Endothelial cell of umbilical vein (primary cell): Measurements from ENCODE around the gene SGCD. TPM values are rescaled to one million over a fixed set of nuclear protein-coding genes. Genes with fewer than 3 reads are reported as not detected.

Source experiments
- BruUV-seq: library from RNA; stranded (reverse); fragments of 400-500 nt; replicated peaks from 2 replicates; lab custom pipeline; 2021; lab: Mats Ljungman, UMichigan
- CTCF ChIA-PET: fragments of 300-600, 350-600 bp; sonication (Branson Sonifier 250); formaldehyde crosslinking; loops from one replicate; lab custom pipeline; 2021; ENCODE audit warnings: antibody characterized with exemption, inconsistent platforms; lab: Charles Lee
- POLR2A ChIA-PET: fragments of 300-600, 350-600 bp; sonication (Branson Sonifier 250); formaldehyde crosslinking; loops from one replicate; lab custom pipeline; 2021; ENCODE audit warnings: antibody characterized with exemption, inconsistent platforms; lab: Charles Lee
- DNase-seq: peaks from one replicate; pipeline ENCODE4 v3.0.0-alpha.2; 2011; ENCODE audit warnings: low read depth, low spot score
- FAIRE-seq: peaks from 2 replicates; lab custom pipeline; 2011; peaks lifted over from hg19 to GRCh38; lab: Jason Lieb, UNC
- H2AFZ ChIP-seq: 2 replicates; pipeline ENCODE4 v1.6.0; 2012; ENCODE audit warnings: low read depth, low read length, control low read depth, inconsistent platforms
- H3K27ac ChIP-seq: 2 replicates; pipeline ENCODE4 v1.5.1; 2011; ENCODE audit warnings: low read depth, mild to moderate bottlenecking, control low read depth, low read length, moderate library complexity; ENCODE audit not compliant: insufficient read depth
- H3K27me3 ChIP-seq, 2 experiments: 2 replicates each; pipeline versions ENCODE4 v1.6.0 to v1.6.1; 2011; ENCODE audit warnings: low read length in 2 of 2, mixed read lengths in 1 of 2; ENCODE audit not compliant: control insufficient read depth in 2 of 2, insufficient read depth in 2 of 2
- H3K36me3 ChIP-seq, 2 experiments: 2 replicates in 1 of 2; 3 replicates in 1 of 2; pipeline ENCODE4 v1.5.1; 2011; ENCODE audit warnings: low read length in 2 of 2, mild to moderate bottlenecking in 1 of 2, moderate library complexity in 1 of 2; ENCODE audit not compliant: control insufficient read depth in 2 of 2, insufficient read depth in 2 of 2; ENCODE audit errors: extremely low read depth in 1 of 2
- H3K4me1 ChIP-seq: 3 replicates; pipeline ENCODE4 v1.5.1; 2011; ENCODE audit warnings: mild to moderate bottlenecking, low read length; ENCODE audit not compliant: control insufficient read depth, insufficient read depth; ENCODE audit errors: extremely low read depth
- H3K4me2 ChIP-seq: 2 replicates; pipeline ENCODE4 v1.6.1; 2011; ENCODE audit warnings: low read length, control low read depth, mixed read lengths; ENCODE audit not compliant: insufficient read depth
- H3K4me3 ChIP-seq, 3 experiments: fragments of 200-600 bp in 1 of 3; sonication (generic), shearing (Covaris generic) in 1 of 3; replicated peaks in 1 of 3; 2 replicates each; pipeline ENCODE4 v1.5.1; 2011 to 2016; ENCODE audit warnings: control low read depth in 3 of 3, low read length in 3 of 3, mild to moderate bottlenecking in 2 of 3, inconsistent platforms in 1 of 3, low read depth in 1 of 3, moderate library complexity in 1 of 3; ENCODE audit not compliant: insufficient read depth in 1 of 3
- H3K79me2 ChIP-seq: 2 replicates; pipeline ENCODE4 v1.6.0; 2012; ENCODE audit warnings: low read length, inconsistent platforms; ENCODE audit not compliant: control insufficient read depth, insufficient read depth
- H3K9ac ChIP-seq: replicated peaks from 2 replicates; pipeline ENCODE3; 2011; ENCODE audit warnings: low read length, control low read depth; ENCODE audit not compliant: insufficient read depth; ENCODE audit errors: extremely low read depth
- H3K9me1 ChIP-seq: replicated peaks from 3 replicates; pipeline ENCODE4 v1.6.0; 2011; ENCODE audit warnings: mild to moderate bottlenecking, low read length; ENCODE audit not compliant: control insufficient read depth, insufficient read depth; ENCODE audit errors: extremely low read depth
- H3K9me3 ChIP-seq: replicated peaks from 2 replicates; pipeline ENCODE4 v1.5.1; 2012; ENCODE audit warnings: low read length, inconsistent platforms; ENCODE audit not compliant: control insufficient read depth, insufficient read depth
- H4K20me1 ChIP-seq: replicated peaks from 2 replicates; pipeline ENCODE3; 2011; ENCODE audit warnings: mild to moderate bottlenecking, low read length; ENCODE audit not compliant: control insufficient read depth, insufficient read depth; ENCODE audit errors: extremely low read depth
- EZH2 ChIP-seq: IDR thresholded peaks from 2 replicates; pipeline ENCODE4 v1.6.1; 2012; ENCODE audit warnings: borderline replicate concordance, low read depth, mild to moderate bottlenecking, moderate library complexity, low read length, inconsistent platforms; ENCODE audit not compliant: severe bottlenecking
- FOS ChIP-seq: IDR thresholded peaks from 2 replicates; pipeline ENCODE4 v1.6.1; 2011; ENCODE audit warnings: mild to moderate bottlenecking, low read length, moderate library complexity, borderline replicate concordance; ENCODE audit not compliant: insufficient read depth
- GATA2 ChIP-seq: IDR thresholded peaks from 2 replicates; pipeline ENCODE4 v1.7.0; 2011; ENCODE audit warnings: low read depth, mild to moderate bottlenecking, moderate library complexity, mixed read lengths, low read length; ENCODE audit not compliant: insufficient read length, insufficient read depth
- JUN ChIP-seq: IDR thresholded peaks from 2 replicates; pipeline ENCODE4 v1.6.1; 2011; ENCODE audit warnings: borderline replicate concordance, low read depth; ENCODE audit not compliant: insufficient read length, insufficient read depth
- MYC ChIP-seq: IDR thresholded peaks from one replicate; pipeline ENCODE4 v1.6.1; 2011; ENCODE audit warnings: mild to moderate bottlenecking, low read depth, low read length
- POLR2A ChIP-seq: IDR thresholded peaks from 2 replicates; pipeline ENCODE4 v1.6.1; 2012; ENCODE audit warnings: low read depth, mild to moderate bottlenecking, control low read depth, low read length
- POLR2AphosphoS5 ChIP-seq: IDR thresholded peaks from 2 replicates; pipeline ENCODE4 v1.6.1; 2012; ENCODE audit warnings: low read depth, mild to moderate bottlenecking, control low read depth, low read length, moderate library complexity; ENCODE audit not compliant: insufficient read depth
- dilution Hi-C: fragments of 300-500 bp; cut with MboI; formaldehyde crosslinking; loops from one replicate; pipeline ENCODE4 v1.15.0; 2019; ENCODE audit warnings: low sequenced_read_pairs; ENCODE audit not compliant: extremely low pct_ligation_motif_present
- intact Hi-C: fragments of 100-400 bp; cut with micrococcal nuclease; formaldehyde crosslinking; loops from one replicate; pipeline ENCODE4 v1.10.0; 2022
- polyA plus RNA-seq, 4 experiments: library from polyadenylated mRNA; depleted of rRNA in 3 of 4; stranded (reverse) in 3 of 4; unstranded in 1 of 4; fragments of >200 nt; gene quantifications; 2 replicates each; pipeline versions ENCODE4 v1.2.1 to v1.2.3, GENCODE V29; 2011 to 2012; ENCODE audit warnings: missing spikeins in 1 of 4
- total RNA-seq: library from RNA; stranded (reverse); gene quantifications from 2 replicates; pipeline ENCODE4 v1.2.3, GENCODE V29; 2021
- TF ChIP-seq, protein P1 (sequence below), 2 donors: IDR thresholded peaks; 1 replicate in 1 of 2; 2 replicates in 1 of 2; pipeline ENCODE4 v1.5.1; 2011; ENCODE audit warnings: low read length in 2 of 2, mild to moderate bottlenecking in 2 of 2, moderate library complexity in 2 of 2, control low read depth in 1 of 2, inconsistent platforms in 1 of 2, low read depth in 1 of 2; ENCODE audit not compliant: insufficient read depth in 1 of 2; ENCODE audit errors: extremely low read depth in 1 of 2
- TF ChIP-seq, protein P2 (sequence below): IDR thresholded peaks from 2 replicates; pipeline ENCODE4 v1.6.1; 2011; ENCODE audit not compliant: insufficient read depth, insufficient read length

The SGCD gene
- total and polyA plus RNA-seq, 2 donors (not counting 3 experiments of a cell fraction or from before 2014, with no cell fraction given) = not detected

- no TSS peak for BruUV-seq
- no peaks in the 10 kb centered on the region for H3K36me3 ChIP-seq
- DNase-seq (no peak), FAIRE-seq (no peak)
- no peaks in the 10 kb centered on the region for H3K27me3 ChIP-seq
- H3K4me3 ChIP-seq = no peak overlapping the region
- H3K4me1 ChIP-seq = no peaks in the 10 kb centered on the region
- no peak overlapping the region for H3K27ac ChIP-seq
- no peak overlapping the region for H3K9ac ChIP-seq
- intact Hi-C loops (no loop called here), dilution Hi-C loops (no loop called here)
- no peak overlapping the region for H2AFZ ChIP-seq
- no peaks in the 10 kb centered on the region for H4K20me1 ChIP-seq
- CTCF ChIA-PET = no interaction called here
- POLR2A ChIA-PET = no interaction called here
- no peaks in the 10 kb centered on the region for H3K9me1 ChIP-seq
- no peaks in the 10 kb centered on the region for H3K79me2 ChIP-seq
- TF ChIP-seq, protein P1, sequence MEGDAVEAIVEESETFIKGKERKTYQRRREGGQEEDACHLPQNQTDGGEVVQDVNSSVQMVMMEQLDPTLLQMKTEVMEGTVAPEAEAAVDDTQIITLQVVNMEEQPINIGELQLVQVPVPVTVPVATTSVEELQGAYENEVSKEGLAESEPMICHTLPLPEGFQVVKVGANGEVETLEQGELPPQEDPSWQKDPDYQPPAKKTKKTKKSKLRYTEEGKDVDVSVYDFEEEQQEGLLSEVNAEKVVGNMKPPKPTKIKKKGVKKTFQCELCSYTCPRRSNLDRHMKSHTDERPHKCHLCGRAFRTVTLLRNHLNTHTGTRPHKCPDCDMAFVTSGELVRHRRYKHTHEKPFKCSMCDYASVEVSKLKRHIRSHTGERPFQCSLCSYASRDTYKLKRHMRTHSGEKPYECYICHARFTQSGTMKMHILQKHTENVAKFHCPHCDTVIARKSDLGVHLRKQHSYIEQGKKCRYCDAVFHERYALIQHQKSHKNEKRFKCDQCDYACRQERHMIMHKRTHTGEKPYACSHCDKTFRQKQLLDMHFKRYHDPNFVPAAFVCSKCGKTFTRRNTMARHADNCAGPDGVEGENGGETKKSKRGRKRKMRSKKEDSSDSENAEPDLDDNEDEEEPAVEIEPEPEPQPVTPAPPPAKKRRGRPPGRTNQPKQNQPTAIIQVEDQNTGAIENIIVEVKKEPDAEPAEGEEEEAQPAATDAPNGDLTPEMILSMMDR (IDR thresholded peaks at IDR 0.05; ENCODE audit: extremely low read depth in 1 of 2, insufficient read depth in 1 of 2, low read depth in 1 of 2, low read length in 2 of 2) = no peak
- TF ChIP-seq GATA2 (no peak), FOS (no peak), POLR2A (no peak), EZH2 (no peak), JUN (no peak), MYC (no peak), POLR2AphosphoS5 (no peak)
- TF ChIP-seq, protein P2, sequence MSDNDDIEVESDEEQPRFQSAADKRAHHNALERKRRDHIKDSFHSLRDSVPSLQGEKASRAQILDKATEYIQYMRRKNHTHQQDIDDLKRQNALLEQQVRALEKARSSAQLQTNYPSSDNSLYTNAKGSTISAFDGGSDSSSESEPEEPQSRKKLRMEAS = no peak
- no peak overlapping the region for H3K4me2 ChIP-seq
- H3K9me3 ChIP-seq = peaks cover 2% of the 10 kb centered on the region
Observed at GRCh38 chr5:156684216-156684615, 357.3 kb downstream of the SGCD start.
